OCI-LY3 (cell line): ENCODE data around the gene LTBP1.

Experiments
- CTCF ChIP-seq: fragments of 200-600, 300-600 bp; sonication (generic); IDR thresholded peaks from 2 replicates; pipeline ENCODE4 v1.5.1; 2014; ENCODE audit warnings: antibody characterized with exemption, low read length, low read depth
- EZH2phosphoT487 ChIP-seq: fragments of 200-600 bp; shearing (Covaris generic); IDR thresholded peaks from 2 replicates; pipeline ENCODE4 v1.6.1; 2018; ENCODE audit warnings: antibody characterized with exemption, mixed run types, low read depth

- no peak for TF ChIP-seq CTCF
- no peak for TF ChIP-seq EZH2phosphoT487
Observed at GRCh38 chr2:33123216-33123615, 176.5 kb downstream of the LTBP1 start.
